Measurements from ENCODE around the gene UBP1.

DNA sequence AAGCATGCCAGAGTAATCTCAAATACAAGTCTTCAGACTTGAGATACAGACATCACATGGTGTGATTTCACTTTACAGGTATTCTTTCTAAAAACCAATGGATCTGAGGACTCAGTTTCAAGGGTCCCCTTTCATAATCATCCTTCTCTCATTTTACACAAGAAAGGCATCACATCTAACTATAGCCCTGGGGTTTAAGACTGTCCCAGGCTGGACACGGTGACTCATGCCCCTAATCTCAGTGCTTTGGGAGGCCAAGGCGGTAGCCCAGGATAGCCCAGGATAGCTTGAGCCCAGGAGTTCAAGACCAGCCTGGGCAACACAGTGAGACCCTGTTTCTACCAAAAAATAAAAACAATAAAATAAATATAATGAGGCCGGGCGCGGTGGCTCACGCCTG lies 36.4 kb downstream of the UBP1 start:
- TF ChIP-seq POLR2AphosphoS5 (IDR thresholded peaks at IDR 0.05; ENCODE audit: borderline replicate concordance, low read depth, low read length) (no peak), EZH2 (IDR thresholded peaks at IDR 0.05) (no peak)

Measured in SK-N-MC (cell line).